ENCODE data around the gene SNHG17.

DNA sequence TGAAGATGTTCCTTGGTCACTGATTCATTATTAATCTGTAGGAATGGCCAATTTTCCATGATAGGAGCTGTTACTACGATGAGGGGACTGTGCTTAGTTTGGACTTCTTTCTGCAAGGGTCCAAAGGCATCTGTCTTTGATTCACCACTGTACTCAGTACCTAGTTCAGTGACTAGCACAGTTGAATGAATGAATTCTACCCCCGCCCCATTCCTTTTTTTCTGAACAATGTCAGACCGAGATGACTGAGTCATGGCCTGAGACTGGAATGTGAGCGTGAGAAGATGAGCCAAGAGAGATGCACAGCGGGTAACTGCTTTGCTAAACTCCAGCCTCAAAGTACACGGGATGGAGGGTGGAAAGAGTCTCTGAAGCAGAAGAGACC lies 419 bp upstream of the SNHG17 start:
- TF ChIP-seq, protein P1, sequence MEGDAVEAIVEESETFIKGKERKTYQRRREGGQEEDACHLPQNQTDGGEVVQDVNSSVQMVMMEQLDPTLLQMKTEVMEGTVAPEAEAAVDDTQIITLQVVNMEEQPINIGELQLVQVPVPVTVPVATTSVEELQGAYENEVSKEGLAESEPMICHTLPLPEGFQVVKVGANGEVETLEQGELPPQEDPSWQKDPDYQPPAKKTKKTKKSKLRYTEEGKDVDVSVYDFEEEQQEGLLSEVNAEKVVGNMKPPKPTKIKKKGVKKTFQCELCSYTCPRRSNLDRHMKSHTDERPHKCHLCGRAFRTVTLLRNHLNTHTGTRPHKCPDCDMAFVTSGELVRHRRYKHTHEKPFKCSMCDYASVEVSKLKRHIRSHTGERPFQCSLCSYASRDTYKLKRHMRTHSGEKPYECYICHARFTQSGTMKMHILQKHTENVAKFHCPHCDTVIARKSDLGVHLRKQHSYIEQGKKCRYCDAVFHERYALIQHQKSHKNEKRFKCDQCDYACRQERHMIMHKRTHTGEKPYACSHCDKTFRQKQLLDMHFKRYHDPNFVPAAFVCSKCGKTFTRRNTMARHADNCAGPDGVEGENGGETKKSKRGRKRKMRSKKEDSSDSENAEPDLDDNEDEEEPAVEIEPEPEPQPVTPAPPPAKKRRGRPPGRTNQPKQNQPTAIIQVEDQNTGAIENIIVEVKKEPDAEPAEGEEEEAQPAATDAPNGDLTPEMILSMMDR (IDR thresholded peaks at IDR 0.05 in 4 of 5, conservative IDR thresholded peaks at IDR 0.05 in 1 of 5), result peak in 1 of 5 experiments; percentile 4
- no peak for TF ChIP-seq POLR2A (IDR thresholded peaks at IDR 0.05)

Data from gastrocnemius medialis (tissue), 4 donors.